GM19467 (cell line): ENCODE measurements around the gene PRUNE2.

Experiments
- ATAC-seq: cut with Tn5 transposase; IDR thresholded peaks from one replicate; pipeline ENCODE4 v1.9.1; 2021; ENCODE audit warnings: mild to moderate bottlenecking, moderate library complexity; ENCODE audit not compliant: unreplicated experiment

The PRUNE2 gene

GRCh38 chr9:76904661-76905457 is 1.1 kb downstream of the PRUNE2 start:
- no peak for ATAC-seq

DNA sequence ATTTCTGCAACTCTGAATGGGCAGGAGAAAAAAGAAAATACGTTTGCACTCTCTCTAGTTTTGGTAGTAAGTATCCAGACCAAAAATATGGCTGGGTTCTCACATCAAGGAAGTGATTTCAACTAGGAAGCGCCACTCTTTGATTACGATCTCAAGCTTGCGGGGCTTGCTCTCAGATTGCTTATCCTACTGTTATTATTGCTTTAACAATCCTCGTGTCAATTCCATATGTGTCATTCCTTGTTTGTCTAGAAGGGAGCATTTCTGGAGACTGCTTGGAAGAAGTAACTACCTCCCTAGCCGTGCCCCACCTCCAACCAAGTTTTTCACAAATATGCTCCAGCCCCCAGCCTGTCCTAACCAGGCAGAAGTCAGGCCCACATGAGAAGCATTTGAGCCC is 3.5 kb downstream of the PRUNE2 start:
- ATAC-seq = no peak

DNA sequence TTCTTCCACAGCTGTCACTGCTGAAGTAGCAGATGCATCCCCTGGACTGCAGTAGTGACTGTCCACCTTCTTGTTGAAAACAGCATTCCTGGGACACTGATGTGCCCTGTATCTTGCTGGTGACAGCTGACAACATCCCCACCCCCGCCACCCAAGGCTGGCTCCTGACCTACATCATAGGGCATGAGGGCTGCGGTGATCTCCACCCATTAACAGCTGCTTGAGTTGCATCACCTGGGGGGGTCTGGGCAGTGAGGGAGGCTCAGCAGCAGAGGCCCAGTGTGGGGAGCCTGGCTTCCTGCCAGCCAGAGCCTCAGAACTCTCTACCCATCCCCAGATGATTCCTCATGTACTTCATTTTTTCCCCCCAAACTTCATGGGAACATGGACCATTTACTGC is 4.1 kb downstream of the PRUNE2 start:
- no peak for ATAC-seq

- no peak for ATAC-seq
These were observed 5.0 kb downstream of the PRUNE2 start for GRCh38 chr9:76900884-76901440.

- no peak for ATAC-seq
These were observed 7.1 kb downstream of the PRUNE2 start for GRCh38 chr9:76898786-76899185.

DNA sequence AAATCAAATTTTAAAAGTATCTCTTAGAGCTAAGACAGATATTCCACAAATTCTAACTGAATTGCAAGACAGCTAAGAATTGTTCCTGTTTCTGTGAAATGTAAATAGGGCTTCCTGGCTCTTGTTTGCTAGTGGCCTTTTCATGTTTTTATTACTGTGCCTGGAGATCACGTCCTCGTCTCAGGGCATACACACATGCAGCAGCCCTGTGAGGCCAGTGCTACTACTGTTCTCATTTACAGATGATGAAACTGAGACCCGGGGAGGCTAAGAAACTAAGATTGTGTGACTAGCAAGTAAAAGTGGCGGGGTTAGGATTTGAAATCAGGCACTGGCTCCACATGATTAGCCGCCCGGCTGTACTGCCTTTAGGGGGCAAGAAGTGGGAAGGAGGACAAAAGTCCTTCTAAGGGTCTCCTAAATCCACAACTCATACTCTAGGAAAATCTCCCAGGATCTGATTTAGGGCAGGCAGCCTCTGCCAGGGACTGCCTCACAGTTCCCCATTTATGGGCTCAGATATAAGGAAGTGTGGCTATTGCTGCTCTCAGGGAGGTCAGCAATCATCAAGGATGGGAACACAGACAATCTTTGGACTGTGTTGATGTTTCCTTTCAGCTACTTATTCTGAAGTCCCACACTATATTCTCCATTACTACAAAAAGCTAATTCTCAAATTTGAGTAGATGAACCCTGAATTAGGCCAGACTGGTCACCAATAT is 7.9 kb downstream of the PRUNE2 start:
- ATAC-seq = no peak

GRCh38 chr9:76896035-76896434 is 9.9 kb downstream of the PRUNE2 start:
- ATAC-seq = no peak

DNA sequence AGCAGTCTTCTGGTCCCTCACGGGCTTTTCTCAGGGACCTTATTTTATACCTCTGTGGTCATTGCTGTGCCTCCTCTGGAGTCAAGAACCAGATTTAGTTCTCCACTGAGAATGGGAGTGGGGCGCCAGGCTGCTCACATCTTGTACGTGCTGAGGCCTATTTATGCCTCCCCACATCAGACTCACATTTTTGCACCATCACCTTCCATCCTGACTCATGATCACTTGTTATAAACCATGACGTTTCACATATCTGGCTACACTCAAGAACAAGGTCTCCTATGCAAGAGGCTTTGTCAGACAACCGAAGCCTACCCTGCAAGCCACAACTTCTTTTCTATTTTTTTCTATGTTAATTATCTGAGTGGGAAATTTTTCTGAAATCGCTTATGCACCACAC is 10.7 kb downstream of the PRUNE2 start:
- ATAC-seq = no peak

- ATAC-seq = no peak
These were observed 11.7 kb downstream of the PRUNE2 start for GRCh38 chr9:76894198-76894597.

DNA sequence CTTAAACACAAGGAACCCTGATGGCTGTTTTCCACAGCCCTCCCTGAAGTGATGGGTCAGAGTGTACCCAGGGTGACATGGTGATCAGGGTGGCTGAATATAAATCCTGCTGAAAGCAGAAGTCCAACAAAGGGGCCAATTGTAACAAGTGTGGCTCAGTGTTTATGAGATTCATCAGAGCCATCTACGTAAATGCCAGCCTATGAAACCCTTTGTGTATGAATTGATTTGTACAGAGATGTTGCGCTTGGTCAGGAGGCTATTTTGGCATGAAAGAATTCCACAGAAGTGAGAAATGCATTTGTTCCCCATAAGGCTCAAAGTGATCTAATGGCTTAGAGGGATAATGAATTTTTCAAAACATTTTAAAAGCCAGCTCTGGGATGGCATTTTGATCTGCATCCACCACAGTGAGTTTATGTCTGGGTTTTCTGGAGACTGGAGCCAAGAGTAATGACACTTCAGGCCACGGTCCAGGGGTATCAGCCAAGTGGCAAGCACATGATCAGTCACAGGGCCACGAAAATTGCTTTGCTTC is 12.4 kb downstream of the PRUNE2 start:
- ATAC-seq = no peak

- no peak for ATAC-seq
These were observed 14.0 kb downstream of the PRUNE2 start for GRCh38 chr9:76891874-76892273.

DNA sequence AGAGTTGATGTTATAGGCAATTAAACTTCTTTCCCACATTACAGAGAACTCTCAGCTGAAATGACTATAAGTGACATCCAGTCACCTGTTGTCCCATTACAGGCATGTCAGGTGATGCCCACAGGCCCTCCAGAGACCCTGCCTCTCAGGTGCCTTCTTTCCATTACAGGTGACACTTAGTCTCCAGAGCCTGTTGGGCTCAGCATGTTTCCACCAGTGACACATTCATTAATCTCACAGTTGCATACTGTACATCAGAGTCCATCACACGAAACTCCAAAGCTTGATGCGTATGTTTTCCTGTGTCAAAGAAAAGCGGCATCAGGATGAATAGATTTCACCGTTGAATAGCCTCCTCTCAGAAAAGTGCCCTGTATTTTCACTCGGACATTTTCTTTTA is 14.6 kb downstream of the PRUNE2 start:
- ATAC-seq = no peak

- no peak for ATAC-seq
These were observed 18.0 kb downstream of the PRUNE2 start for GRCh38 chr9:76887951-76888350.

GRCh38 chr9:76887003-76887821 is 18.7 kb downstream of the PRUNE2 start:
- no peak for ATAC-seq

GRCh38 chr9:76886318-76886717 is 19.6 kb downstream of the PRUNE2 start:
- no peak for ATAC-seq

DNA sequence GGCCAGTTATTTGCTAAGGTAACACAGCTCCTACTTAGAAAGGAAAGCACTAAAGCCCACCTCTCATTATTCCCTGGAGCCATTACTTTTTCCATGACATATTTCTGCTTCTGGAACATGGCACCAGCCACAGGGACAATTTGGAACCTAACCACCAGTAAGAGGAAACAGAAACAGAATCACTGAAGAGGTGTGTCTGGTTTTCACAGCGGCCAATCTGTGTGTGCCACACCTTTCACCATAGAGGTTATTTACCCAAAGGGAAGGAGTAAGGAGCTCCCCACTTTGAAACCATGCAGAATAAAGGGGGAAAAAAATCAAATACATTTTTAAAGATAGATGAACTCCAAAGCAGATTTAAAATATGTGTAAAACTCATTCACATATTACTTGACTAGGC is 21.1 kb downstream of the PRUNE2 start:
- ATAC-seq = no peak

- no peak for ATAC-seq
These were observed 22.5 kb downstream of the PRUNE2 start for GRCh38 chr9:76883341-76883855.

DNA sequence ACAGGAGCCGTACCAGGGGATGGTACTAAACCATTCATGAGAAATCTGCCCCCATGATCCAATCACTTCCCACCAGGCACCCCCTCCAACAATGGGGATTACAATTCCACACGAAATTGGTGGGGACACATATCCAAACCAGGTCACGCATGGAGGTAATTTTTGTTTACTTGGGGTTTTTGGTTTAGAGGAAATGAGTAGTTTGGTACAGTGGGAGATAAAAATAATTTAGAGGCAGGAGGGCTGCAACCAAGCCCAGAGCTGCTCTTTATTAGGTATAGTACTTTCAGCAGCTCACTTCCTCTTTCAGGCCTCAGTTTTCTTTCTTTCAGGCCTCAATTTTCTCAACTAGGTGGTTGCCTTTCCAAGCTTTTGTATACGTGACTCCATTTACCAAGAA is 23.2 kb downstream of the PRUNE2 start:
- peak; percentile 60 for ATAC-seq

DNA sequence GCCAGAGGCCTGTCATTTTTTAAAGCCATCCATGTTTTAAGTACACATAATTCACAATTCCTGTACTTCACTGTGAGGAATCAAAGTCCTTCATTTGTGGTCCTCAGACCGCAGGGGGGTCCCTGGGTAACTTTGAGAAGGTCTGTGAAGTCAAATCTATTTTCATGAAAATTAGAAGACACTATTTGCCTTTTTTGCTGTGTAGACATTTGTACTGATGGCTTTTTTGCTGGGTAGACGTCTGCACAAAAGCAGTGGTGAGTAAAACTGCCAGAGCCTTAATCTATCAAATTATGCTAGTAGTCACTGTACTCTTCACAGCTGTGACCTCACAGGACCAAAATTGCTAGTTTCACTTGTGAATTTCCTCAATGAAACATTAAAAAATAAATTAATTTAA is 25.7 kb downstream of the PRUNE2 start:
- ATAC-seq = no peak

DNA sequence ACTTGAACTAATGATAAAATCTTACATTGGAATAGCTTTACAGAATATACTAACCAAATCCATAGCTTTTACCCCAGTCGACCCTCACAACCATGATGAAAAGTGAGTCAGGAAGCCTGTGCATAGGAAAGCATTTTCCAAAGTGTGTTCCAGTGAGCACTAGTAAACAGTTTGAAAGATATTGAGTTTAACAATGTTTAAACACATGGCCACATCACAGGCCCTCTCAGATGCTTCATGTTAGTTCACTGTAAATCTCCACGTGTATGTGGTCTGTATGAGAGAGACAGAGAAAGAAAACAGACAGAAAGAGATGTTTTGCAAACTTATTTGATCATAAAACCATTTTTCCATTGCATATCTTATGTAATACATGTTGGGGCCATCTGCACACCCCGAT is 27.0 kb downstream of the PRUNE2 start:
- ATAC-seq = no peak

DNA sequence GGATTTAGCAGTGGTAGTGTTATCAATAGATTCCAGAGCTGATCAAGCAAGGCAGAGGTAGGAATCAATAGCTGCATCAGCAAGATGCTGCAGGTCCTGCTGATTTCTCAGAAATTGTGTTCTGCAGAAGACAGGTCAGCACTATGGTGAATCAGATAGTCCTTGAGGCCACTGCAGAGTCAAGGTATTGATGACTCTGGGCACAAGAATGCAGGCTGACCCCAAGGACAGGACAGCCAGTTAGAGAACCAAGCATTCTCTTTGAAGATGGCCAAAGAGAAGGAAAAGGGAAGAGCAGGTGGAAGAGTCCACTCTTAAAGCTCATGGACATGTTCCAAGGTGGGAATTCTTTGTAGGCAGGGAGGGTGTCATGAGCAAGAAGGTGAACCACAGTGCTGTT is 28.0 kb downstream of the PRUNE2 start:
- no peak for ATAC-seq
